ENCODE measurements around the gene TRIM67. TPM values are rescaled to one million over a fixed set of nuclear protein-coding genes. Genes with fewer than 3 reads are reported as not detected.

Gene TRIM67
- total and polyA plus RNA-seq, 9 of the 15 experiments (the other 6 are each of a cell fraction or from before 2014, with no cell fraction given): 0.04 to 0.60 (median 0.31) TPM

DNA sequence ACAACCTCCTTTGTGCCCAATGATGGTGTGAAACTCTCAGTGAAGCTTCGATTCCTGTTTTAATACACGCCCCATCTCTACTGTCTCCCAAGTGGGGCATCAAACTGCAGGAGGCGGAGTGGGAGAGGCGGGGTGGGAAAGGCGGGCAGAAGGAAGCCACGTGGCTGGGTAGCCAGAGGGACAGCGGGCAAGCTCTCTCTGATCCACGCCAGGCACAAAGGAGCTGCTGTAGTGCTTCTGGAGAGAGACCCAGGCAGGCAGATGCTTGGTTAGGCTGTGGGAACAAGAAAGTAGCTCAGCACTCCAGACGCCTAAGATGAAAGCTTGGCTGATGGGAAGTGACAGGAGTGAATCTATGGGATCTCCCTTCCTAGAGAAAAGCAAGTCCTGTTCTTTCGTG lies 25.7 kb downstream of the TRIM67 start:
- Histone ChIP-seq H3K4me1 (replicated peaks in 1 of 2; ENCODE audit: control insufficient read depth in 2 of 2, insufficient read depth in 2 of 2, low read length in 2 of 2) (no peaks in the 10 kb centered on the region; a peak in 3 of 5 replicates), H3K4me3 (no peak overlapping the region), H4K20me1 (replicated peaks; ENCODE audit: control insufficient read depth, insufficient read depth, low read length) (peaks cover 6% of the 10 kb centered on the region; the same call in 1 of the 2 replicates), H3K79me2 (ENCODE audit: control insufficient read depth, insufficient read depth, low read length) (no peaks in the 10 kb centered on the region), H3K9me1 (ENCODE audit: control insufficient read depth, insufficient read depth, low read length) (no peaks in the 10 kb centered on the region), H3K27ac (ENCODE audit: extremely low read depth, low read depth, low read length) (no peak overlapping the region), H3K27me3 (ENCODE audit: control insufficient read depth in 2 of 2, insufficient read depth in 2 of 2, low read length in 2 of 2) (peaks cover 57 to 87% of the 10 kb centered on the region in 2 experiments), H3K9me3 (replicated peaks; ENCODE audit: control insufficient read depth, insufficient read depth, low read depth, low read length) (no peaks in the 10 kb centered on the region), H2AFZ (ENCODE audit: low read depth, low read length) (no peak overlapping the region), H3K4me2 (ENCODE audit: insufficient read depth, low read length) (no peak overlapping the region), H3K9ac (ENCODE audit: insufficient read depth in 1 of 2, low read depth in 2 of 2, low read length in 2 of 2) (no peak overlapping the region), H3K36me3 (ENCODE audit: control insufficient read depth, insufficient read depth, low read length) (no peaks in the 10 kb centered on the region)
- BruUV-seq (replicated peaks): no TSS peak
- in situ Hi-C loops (cut with MboI): no loop called here
- 6% methylated on average over 10 of the region's 10 CpGs for WGBS (ENCODE audit: insufficient coverage, low coverage, missing lambda C conversion rate)
- FAIRE-seq: no peak
- intact Hi-C loops (cut with micrococcal nuclease): no loop called here
- no peak for DNase-seq (ENCODE audit: extremely low read depth in 1 of 4, low spot score in 3 of 4)
- ChIA-PET CTCF (ENCODE audit: low intra/inter-chr PET ratio) (no interaction called here), POLR2A (interaction anchor here (0.6 to 1.2 kb wide), 4 partner anchors 9 to 607 kb away, joined by 3 to 4 read pairs (median 4); no protein-coding TSS in a partner anchor)
- TF ChIP-seq, protein P1, sequence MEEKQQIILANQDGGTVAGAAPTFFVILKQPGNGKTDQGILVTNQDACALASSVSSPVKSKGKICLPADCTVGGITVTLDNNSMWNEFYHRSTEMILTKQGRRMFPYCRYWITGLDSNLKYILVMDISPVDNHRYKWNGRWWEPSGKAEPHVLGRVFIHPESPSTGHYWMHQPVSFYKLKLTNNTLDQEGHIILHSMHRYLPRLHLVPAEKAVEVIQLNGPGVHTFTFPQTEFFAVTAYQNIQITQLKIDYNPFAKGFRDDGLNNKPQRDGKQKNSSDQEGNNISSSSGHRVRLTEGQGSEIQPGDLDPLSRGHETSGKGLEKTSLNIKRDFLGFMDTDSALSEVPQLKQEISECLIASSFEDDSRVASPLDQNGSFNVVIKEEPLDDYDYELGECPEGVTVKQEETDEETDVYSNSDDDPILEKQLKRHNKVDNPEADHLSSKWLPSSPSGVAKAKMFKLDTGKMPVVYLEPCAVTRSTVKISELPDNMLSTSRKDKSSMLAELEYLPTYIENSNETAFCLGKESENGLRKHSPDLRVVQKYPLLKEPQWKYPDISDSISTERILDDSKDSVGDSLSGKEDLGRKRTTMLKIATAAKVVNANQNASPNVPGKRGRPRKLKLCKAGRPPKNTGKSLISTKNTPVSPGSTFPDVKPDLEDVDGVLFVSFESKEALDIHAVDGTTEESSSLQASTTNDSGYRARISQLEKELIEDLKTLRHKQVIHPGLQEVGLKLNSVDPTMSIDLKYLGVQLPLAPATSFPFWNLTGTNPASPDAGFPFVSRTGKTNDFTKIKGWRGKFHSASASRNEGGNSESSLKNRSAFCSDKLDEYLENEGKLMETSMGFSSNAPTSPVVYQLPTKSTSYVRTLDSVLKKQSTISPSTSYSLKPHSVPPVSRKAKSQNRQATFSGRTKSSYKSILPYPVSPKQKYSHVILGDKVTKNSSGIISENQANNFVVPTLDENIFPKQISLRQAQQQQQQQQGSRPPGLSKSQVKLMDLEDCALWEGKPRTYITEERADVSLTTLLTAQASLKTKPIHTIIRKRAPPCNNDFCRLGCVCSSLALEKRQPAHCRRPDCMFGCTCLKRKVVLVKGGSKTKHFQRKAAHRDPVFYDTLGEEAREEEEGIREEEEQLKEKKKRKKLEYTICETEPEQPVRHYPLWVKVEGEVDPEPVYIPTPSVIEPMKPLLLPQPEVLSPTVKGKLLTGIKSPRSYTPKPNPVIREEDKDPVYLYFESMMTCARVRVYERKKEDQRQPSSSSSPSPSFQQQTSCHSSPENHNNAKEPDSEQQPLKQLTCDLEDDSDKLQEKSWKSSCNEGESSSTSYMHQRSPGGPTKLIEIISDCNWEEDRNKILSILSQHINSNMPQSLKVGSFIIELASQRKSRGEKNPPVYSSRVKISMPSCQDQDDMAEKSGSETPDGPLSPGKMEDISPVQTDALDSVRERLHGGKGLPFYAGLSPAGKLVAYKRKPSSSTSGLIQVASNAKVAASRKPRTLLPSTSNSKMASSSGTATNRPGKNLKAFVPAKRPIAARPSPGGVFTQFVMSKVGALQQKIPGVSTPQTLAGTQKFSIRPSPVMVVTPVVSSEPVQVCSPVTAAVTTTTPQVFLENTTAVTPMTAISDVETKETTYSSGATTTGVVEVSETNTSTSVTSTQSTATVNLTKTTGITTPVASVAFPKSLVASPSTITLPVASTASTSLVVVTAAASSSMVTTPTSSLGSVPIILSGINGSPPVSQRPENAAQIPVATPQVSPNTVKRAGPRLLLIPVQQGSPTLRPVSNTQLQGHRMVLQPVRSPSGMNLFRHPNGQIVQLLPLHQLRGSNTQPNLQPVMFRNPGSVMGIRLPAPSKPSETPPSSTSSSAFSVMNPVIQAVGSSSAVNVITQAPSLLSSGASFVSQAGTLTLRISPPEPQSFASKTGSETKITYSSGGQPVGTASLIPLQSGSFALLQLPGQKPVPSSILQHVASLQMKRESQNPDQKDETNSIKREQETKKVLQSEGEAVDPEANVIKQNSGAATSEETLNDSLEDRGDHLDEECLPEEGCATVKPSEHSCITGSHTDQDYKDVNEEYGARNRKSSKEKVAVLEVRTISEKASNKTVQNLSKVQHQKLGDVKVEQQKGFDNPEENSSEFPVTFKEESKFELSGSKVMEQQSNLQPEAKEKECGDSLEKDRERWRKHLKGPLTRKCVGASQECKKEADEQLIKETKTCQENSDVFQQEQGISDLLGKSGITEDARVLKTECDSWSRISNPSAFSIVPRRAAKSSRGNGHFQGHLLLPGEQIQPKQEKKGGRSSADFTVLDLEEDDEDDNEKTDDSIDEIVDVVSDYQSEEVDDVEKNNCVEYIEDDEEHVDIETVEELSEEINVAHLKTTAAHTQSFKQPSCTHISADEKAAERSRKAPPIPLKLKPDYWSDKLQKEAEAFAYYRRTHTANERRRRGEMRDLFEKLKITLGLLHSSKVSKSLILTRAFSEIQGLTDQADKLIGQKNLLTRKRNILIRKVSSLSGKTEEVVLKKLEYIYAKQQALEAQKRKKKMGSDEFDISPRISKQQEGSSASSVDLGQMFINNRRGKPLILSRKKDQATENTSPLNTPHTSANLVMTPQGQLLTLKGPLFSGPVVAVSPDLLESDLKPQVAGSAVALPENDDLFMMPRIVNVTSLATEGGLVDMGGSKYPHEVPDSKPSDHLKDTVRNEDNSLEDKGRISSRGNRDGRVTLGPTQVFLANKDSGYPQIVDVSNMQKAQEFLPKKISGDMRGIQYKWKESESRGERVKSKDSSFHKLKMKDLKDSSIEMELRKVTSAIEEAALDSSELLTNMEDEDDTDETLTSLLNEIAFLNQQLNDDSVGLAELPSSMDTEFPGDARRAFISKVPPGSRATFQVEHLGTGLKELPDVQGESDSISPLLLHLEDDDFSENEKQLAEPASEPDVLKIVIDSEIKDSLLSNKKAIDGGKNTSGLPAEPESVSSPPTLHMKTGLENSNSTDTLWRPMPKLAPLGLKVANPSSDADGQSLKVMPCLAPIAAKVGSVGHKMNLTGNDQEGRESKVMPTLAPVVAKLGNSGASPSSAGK (IDR thresholded peaks at IDR 0.05): 0 out of 2 replicates have a peak, but pooled peaks have one; percentile 32
- TF ChIP-seq L3MBTL2 (IDR thresholded peaks at IDR 0.05) (0 out of 2 replicates have a peak, but pooled peaks have one; percentile 24), FOXM1 (IDR thresholded peaks at IDR 0.05; ENCODE audit: low read depth) (no peak), FOXM1 (CRISPR knock-in tag; IDR thresholded peaks at IDR 0.05; ENCODE audit: low read depth) (no peak), RFX7 (CRISPR knock-in tag; IDR thresholded peaks at IDR 0.05) (no peak), ZNF75A (CRISPR knock-in tag; IDR thresholded peaks at IDR 0.05) (peak; percentile 84)
- TF ChIP-seq, protein P2, sequence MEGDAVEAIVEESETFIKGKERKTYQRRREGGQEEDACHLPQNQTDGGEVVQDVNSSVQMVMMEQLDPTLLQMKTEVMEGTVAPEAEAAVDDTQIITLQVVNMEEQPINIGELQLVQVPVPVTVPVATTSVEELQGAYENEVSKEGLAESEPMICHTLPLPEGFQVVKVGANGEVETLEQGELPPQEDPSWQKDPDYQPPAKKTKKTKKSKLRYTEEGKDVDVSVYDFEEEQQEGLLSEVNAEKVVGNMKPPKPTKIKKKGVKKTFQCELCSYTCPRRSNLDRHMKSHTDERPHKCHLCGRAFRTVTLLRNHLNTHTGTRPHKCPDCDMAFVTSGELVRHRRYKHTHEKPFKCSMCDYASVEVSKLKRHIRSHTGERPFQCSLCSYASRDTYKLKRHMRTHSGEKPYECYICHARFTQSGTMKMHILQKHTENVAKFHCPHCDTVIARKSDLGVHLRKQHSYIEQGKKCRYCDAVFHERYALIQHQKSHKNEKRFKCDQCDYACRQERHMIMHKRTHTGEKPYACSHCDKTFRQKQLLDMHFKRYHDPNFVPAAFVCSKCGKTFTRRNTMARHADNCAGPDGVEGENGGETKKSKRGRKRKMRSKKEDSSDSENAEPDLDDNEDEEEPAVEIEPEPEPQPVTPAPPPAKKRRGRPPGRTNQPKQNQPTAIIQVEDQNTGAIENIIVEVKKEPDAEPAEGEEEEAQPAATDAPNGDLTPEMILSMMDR (IDR thresholded peaks at IDR 0.05 in 2 of 3, conservative IDR thresholded peaks at IDR 0.05 in 1 of 3; ENCODE audit: insufficient read depth in 2 of 3, low read depth in 1 of 3, low read length in 3 of 3): no peak
- ATAC-seq: no peak

Measured in K562 (cell line).